Activated B cell treated with CpG ODN at 0.5 μM for 24 hours (primary cell): ENCODE measurements around the gene MFF. TPM values are rescaled to one million over a fixed set of nuclear protein-coding genes. Genes with fewer than 3 reads are reported as not detected.

ENCODE experiments used
- ATAC-seq: fragments of 200-7000 bp; cut with Tn5 transposase; one replicate; pipeline ENCODE4 v1.10.0; 2021; ENCODE audit warnings: low read depth, mild to moderate bottlenecking, moderate library complexity
- CTCF ChIA-PET: fragments of 350-600 bp; sonication (Branson Sonifier 250); formaldehyde crosslinking; loops from one replicate; lab custom pipeline; 2021; ENCODE audit warnings: antibody characterized with exemption; lab: Charles Lee
- POLR2A ChIA-PET: fragments of 350-600 bp; sonication (Branson Sonifier 250); formaldehyde crosslinking; loops from one replicate; lab custom pipeline; 2021; ENCODE audit warnings: antibody characterized with exemption; lab: Charles Lee
- DNase-seq: peaks from one replicate; pipeline ENCODE4 v3.0.0; 2022
- H3K27ac Mint-ChIP-seq: one replicate; pipeline ENCODE4 v1.8.0; 2020; ENCODE audit warnings: mixed read lengths
- H3K27me3 Mint-ChIP-seq: one replicate; pipeline ENCODE4 v1.8.0; 2021; ENCODE audit warnings: mixed read lengths
- H3K36me3 Mint-ChIP-seq: one replicate; pipeline ENCODE4 v1.8.0; 2021; ENCODE audit warnings: low read depth, mixed read lengths
- H3K4me1 Mint-ChIP-seq: one replicate; pipeline ENCODE4 v1.8.0; 2021; ENCODE audit warnings: mixed read lengths
- H3K4me3 Mint-ChIP-seq: one replicate; pipeline ENCODE4 v1.8.0; 2020; ENCODE audit warnings: mild to moderate bottlenecking, mixed read lengths
- H3K9me3 Mint-ChIP-seq: one replicate; pipeline ENCODE4 v1.8.0; 2020; ENCODE audit warnings: mixed read lengths
- intact Hi-C: fragments of 100-400 bp; cut with micrococcal nuclease; formaldehyde crosslinking; loops from one replicate; pipeline ENCODE4 v1.15.1; 2024
- total RNA-seq: library from RNA; stranded (reverse); gene quantifications from 2 replicates; pipeline ENCODE4 v1.2.3, GENCODE V29; 2022
- TF ChIP-seq, protein P1 (sequence below): fragments of 200-600 bp; IDR thresholded peaks from one replicate; pipeline ENCODE4 v1.8.0; 2022; ENCODE audit warnings: antibody characterized with exemption, mild to moderate bottlenecking

The MFF gene
- total RNA-seq, 1 donor from 2014 or later, result 78.9 TPM

DNA sequence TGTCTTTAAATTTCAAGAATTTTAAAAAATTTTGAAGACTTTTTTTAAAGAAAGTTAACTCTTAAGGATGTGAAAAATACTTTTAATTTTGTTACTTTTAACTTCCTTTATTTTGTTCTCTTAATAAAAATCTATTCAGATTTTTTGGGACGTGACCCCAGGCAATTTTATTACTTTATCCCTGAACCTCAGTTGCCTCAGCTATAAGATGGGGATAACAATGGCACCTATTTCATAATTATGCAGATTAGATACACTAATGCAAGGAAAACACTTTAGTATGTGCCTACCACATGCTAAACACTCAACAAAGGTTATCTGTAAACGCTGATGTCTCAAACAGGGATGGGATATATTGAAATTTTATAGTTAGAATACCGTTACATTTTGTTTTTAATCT lies 64.2 kb downstream of the MFF start:
- no peaks in the 10 kb centered on the region for H3K27me3 Mint-ChIP-seq
- DNase-seq, result no peak
- intact Hi-C loops, result no loop called here
- TF ChIP-seq, protein P1, sequence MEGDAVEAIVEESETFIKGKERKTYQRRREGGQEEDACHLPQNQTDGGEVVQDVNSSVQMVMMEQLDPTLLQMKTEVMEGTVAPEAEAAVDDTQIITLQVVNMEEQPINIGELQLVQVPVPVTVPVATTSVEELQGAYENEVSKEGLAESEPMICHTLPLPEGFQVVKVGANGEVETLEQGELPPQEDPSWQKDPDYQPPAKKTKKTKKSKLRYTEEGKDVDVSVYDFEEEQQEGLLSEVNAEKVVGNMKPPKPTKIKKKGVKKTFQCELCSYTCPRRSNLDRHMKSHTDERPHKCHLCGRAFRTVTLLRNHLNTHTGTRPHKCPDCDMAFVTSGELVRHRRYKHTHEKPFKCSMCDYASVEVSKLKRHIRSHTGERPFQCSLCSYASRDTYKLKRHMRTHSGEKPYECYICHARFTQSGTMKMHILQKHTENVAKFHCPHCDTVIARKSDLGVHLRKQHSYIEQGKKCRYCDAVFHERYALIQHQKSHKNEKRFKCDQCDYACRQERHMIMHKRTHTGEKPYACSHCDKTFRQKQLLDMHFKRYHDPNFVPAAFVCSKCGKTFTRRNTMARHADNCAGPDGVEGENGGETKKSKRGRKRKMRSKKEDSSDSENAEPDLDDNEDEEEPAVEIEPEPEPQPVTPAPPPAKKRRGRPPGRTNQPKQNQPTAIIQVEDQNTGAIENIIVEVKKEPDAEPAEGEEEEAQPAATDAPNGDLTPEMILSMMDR, result no peak
- POLR2A ChIA-PET, result no interaction called here
- peaks cover 48% of the 10 kb centered on the region for H3K4me1 Mint-ChIP-seq
- CTCF ChIA-PET, result no interaction called here
- no peak overlapping the region for H3K4me3 Mint-ChIP-seq
- no peaks in the 10 kb centered on the region for H3K36me3 Mint-ChIP-seq
- H3K27ac Mint-ChIP-seq, result no peak overlapping the region
- no peaks in the 10 kb centered on the region for H3K9me3 Mint-ChIP-seq
- ATAC-seq, result no peak

DNA sequence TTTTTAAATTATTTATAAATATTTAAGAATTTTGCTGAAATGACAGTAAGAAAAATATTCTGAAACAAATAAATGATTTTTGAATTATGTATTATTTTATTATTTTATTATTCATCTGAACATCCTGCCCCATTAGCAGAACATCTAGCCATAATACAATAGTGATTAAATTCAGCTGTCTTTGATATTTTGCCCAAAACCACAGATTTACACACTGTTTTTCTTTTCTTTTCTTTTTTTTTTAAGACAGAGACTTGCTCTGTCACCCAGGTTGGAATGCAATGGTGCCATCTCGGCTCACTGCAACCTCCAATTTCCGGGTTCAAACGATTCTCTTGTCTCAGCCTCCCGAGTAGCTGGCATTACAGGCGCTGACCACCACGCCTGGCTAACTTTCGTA lies 64.6 kb downstream of the MFF start:
- ChIA-PET CTCF (no interaction called here), POLR2A (no interaction called here)
- TF ChIP-seq, protein P1, result no peak
- DNase-seq (no peak), ATAC-seq (no peak)
- H3K27me3 Mint-ChIP-seq, result no peaks in the 10 kb centered on the region
- intact Hi-C loops, result no loop called here
- H3K36me3 Mint-ChIP-seq, result no peaks in the 10 kb centered on the region
- H3K27ac Mint-ChIP-seq, result no peak overlapping the region
- H3K4me1 Mint-ChIP-seq, result peaks cover 50% of the 10 kb centered on the region
- H3K9me3 Mint-ChIP-seq, result no peaks in the 10 kb centered on the region
- no peak overlapping the region for H3K4me3 Mint-ChIP-seq

DNA sequence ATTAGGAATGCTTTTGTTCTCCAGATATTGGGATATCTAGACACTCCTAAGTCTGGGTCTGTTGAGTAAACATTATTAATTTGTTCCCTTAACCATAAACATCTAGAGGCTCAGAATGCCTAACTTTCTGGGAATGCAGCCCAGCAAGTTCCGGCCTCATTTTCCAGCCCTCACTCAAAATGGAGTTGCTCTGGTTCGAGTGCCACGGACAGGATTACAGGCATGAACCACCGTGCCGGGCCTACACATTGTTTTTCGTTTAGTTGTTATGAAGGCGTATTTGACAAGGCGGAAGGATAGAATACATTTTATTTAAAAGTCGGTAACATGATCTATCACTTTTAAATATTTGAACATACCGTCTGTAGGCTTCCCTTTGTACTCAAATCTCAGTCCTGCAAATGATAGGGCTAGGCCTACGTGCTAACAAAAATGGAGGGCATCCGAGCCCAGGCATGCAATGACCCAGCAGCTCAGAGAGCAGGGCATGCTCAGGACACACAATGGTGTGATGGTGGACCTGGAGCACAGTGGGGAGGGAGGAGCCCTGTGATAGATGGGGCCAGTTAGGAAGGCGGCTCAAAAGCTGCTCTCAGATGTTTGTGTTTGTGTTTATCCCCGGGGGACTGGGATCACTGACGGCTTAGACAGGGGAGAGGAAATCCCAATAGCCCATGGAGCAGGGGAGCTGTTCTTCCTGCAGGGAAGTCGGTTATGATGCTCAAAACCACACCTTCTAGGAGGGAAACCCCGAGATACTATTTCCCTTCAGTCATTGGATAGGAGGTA lies 65.6 kb downstream of the MFF start:
- Mint-ChIP-seq H3K36me3 (no peaks in the 10 kb centered on the region), H3K4me3 (no peak overlapping the region), H3K27me3 (no peaks in the 10 kb centered on the region), H3K27ac (no peak overlapping the region), H3K4me1 (peaks cover 45% of the 10 kb centered on the region), H3K9me3 (no peaks in the 10 kb centered on the region)
- ATAC-seq, result no peak
- ChIA-PET CTCF (no interaction called here), POLR2A (no interaction called here)
- no peak for DNase-seq
- intact Hi-C loops, result no loop called here
- TF ChIP-seq, protein P1, result no peak

DNA sequence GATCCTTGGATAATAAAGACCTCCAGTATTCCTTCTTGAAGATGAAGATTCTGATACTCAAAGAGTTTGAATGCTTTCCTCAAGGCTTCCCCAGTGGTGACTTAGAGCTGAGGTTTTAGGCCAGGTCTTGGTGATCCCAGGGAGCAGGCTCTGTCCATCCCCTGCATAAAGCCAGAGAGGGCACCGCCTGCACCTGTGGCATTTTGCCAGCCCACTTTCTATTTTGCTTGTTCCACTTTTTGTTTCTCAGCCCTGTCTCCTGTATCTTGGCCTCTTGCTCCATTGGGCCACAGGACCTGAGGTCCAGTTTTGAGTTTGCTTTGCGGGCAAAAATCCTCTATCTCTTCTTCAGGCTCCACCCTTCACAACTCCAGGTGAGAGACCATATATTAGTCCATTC lies 69.3 kb downstream of the MFF start:
- ATAC-seq (no peak), DNase-seq (no peak)
- Mint-ChIP-seq H3K9me3 (no peaks in the 10 kb centered on the region), H3K4me1 (peaks cover 34% of the 10 kb centered on the region), H3K4me3 (no peak overlapping the region), H3K27ac (no peak overlapping the region), H3K36me3 (no peaks in the 10 kb centered on the region), H3K27me3 (no peaks in the 10 kb centered on the region)
- intact Hi-C loops, result no loop called here
- POLR2A ChIA-PET, result interaction anchor here (0.6 to 0.9 kb wide), 2 partner anchors 8 to 16 kb away, joined by 4 to 9 read pairs; no protein-coding TSS in a partner anchor
- CTCF ChIA-PET, result no interaction called here
- TF ChIP-seq, protein P1, result no peak

DNA sequence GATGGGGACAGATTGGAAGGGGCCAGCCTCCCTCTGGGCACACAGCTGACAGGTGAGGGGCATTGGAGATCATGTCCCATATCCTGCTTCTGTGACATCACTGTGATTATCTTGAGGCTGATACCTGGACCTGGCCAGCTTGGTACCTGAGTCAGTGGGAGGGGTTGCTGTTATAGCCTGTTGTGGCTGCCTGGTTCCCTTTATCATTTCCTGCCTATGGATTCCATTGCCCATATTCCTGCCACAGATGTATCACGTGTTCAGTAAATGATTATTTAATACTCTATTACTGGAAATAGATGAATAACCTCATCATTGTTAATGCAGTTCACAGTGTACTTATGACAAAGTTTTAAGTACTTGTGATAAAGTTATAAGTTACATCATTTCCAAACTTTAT lies 70.5 kb downstream of the MFF start:
- Mint-ChIP-seq H3K36me3 (no peaks in the 10 kb centered on the region), H3K4me3 (no peak overlapping the region), H3K9me3 (no peaks in the 10 kb centered on the region), H3K27me3 (no peaks in the 10 kb centered on the region), H3K27ac (no peak overlapping the region), H3K4me1 (peaks cover 34% of the 10 kb centered on the region)
- intact Hi-C loops, result no loop called here
- TF ChIP-seq, protein P1, result no peak
- POLR2A ChIA-PET, result interaction anchor here (0.5 kb wide), 1 partner anchor 77 kb away, joined by 4 read pairs; no protein-coding TSS in a partner anchor
- CTCF ChIA-PET, result no interaction called here
- DNase-seq (no peak), ATAC-seq (no peak)
